Vagina (tissue), 2 donors: ENCODE results near the gene KAT7. TPM values are rescaled to one million over a fixed set of nuclear protein-coding genes. Genes with fewer than 3 reads are reported as not detected.

Experiments
- DNase-seq, 2 donors: peaks; one replicate each; pipeline ENCODE4 v3.0.0-alpha.2; 2017; ENCODE audit errors: extremely low spot score in 2 of 2
- H3K27ac ChIP-seq: fragments of 200-600 bp; sonication (generic); one replicate; pipeline ENCODE4 v1.5.1; 2019
- H3K27me3 ChIP-seq: fragments of 200-600 bp; sonication (generic); one replicate; pipeline ENCODE4 v1.5.1; 2019
- H3K36me3 ChIP-seq, 2 donors: fragments of 200-600 bp; sonication (generic); one replicate each; pipeline ENCODE4 v1.5.1; 2017 to 2019
- H3K4me1 ChIP-seq: fragments of 200-600 bp; sonication (generic); one replicate; pipeline ENCODE4 v1.5.1; 2019
- H3K4me3 ChIP-seq, 2 donors: fragments of 200-600 bp; sonication (generic); 1 replicate in 1 of 2; 2 replicates in 1 of 2; pipeline ENCODE4 v1.5.1; 2016 to 2019
- H3K9me3 ChIP-seq: fragments of 200-600 bp; sonication (generic); one replicate; pipeline ENCODE4 v1.5.1; 2019
- CTCF ChIP-seq, 3 experiments: fragments of 450-650 bp in 2 of 3; fragments of 200-600 bp in 1 of 3; sonication (generic) in 1 of 3; IDR thresholded peaks; one replicate each; pipeline ENCODE4 v1.5.1; 2017 to 2019; ENCODE audit warnings: antibody characterized with exemption in 3 of 3, mild to moderate bottlenecking in 2 of 3, moderate library complexity in 2 of 3
- POLR2A ChIP-seq, 2 donors: fragments of 450-650 bp; IDR thresholded peaks; one replicate each; pipeline ENCODE4 v1.6.1; 2017; ENCODE audit warnings: antibody characterized with exemption in 2 of 2, mild to moderate bottlenecking in 2 of 2, moderate library complexity in 2 of 2
- POLR2AphosphoS5 ChIP-seq, 2 donors: sonication (generic); formaldehyde crosslinking; IDR thresholded peaks; one replicate each; pipeline ENCODE4 v1.9.0; 2017; ENCODE audit warnings: antibody characterized with exemption in 2 of 2, mild to moderate bottlenecking in 2 of 2, low read depth in 1 of 2; ENCODE audit not compliant: insufficient read depth in 1 of 2
- intact Hi-C: fragments of 100-400 bp; cut with DNase I; formaldehyde crosslinking; loops from one replicate; pipeline ENCODE4 v1.15.1; 2023
- total RNA-seq: library from RNA; depleted of rRNA; stranded (reverse); fragments of >200 nt; gene quantifications from one replicate; pipeline ENCODE4 v1.2.3, GENCODE V29; 2016

The KAT7 gene
- total RNA-seq, 1 donor from 2014 or later = 36.1 TPM

GRCh38 chr17:49858796-49859195 lies 70.3 kb downstream of the KAT7 start:
- no peak overlapping the region for H3K4me3 ChIP-seq
- TF ChIP-seq POLR2A (IDR thresholded peaks at IDR 0.05) (no peak), POLR2AphosphoS5 (IDR thresholded peaks at IDR 0.05; ENCODE audit: insufficient read depth in 1 of 2, low read depth in 1 of 2) (no peak)
- H3K9me3 ChIP-seq = no peaks in the 10 kb centered on the region
- H3K4me1 ChIP-seq = peaks cover 4% of the 10 kb centered on the region
- H3K27me3 ChIP-seq = no peaks in the 10 kb centered on the region
- no peak overlapping the region for H3K27ac ChIP-seq
- intact Hi-C loops = loop anchor here (10.0 kb wide), 2 partner anchors 154 to 284 kb away; partner anchors contain the start of genes NXPH3 and SLC35B1
- no peak for DNase-seq
- no peaks in the 10 kb centered on the region for H3K36me3 ChIP-seq

GRCh38 chr17:49859991-49860953 lies 71.8 kb downstream of the KAT7 start:
- Histone ChIP-seq H3K27ac (no peak overlapping the region), H3K4me3 (no peak overlapping the region), H3K36me3 (no peaks in the 10 kb centered on the region), H3K9me3 (no peaks in the 10 kb centered on the region), H3K4me1 (peaks cover 4% of the 10 kb centered on the region), H3K27me3 (no peaks in the 10 kb centered on the region)
- intact Hi-C loops = loop anchor here (5.0 to 10.0 kb wide), 3 partner anchors 137 to 285 kb away; partner anchors contain the start of genes DLX3, NXPH3 and SLC35B1
- TF ChIP-seq POLR2A (IDR thresholded peaks at IDR 0.05) (no peak), POLR2AphosphoS5 (IDR thresholded peaks at IDR 0.05; ENCODE audit: insufficient read depth in 1 of 2, low read depth in 1 of 2) (no peak), CTCF (IDR thresholded peaks at IDR 0.05) (no peak)
- DNase-seq = no peak

- Histone ChIP-seq H3K27ac (no peak overlapping the region), H3K36me3 (no peaks in the 10 kb centered on the region), H3K27me3 (no peaks in the 10 kb centered on the region), H3K4me3 (no peak overlapping the region), H3K9me3 (no peaks in the 10 kb centered on the region), H3K4me1 (peaks cover 4% of the 10 kb centered on the region)
- TF ChIP-seq CTCF (IDR thresholded peaks at IDR 0.05) = peak in 2 of 3 experiments; percentile 50 to 83
- no peak for TF ChIP-seq POLR2AphosphoS5 (IDR thresholded peaks at IDR 0.05; ENCODE audit: insufficient read depth in 1 of 2, low read depth in 1 of 2)
- TF ChIP-seq POLR2A (IDR thresholded peaks at IDR 0.05) = no peak
- intact Hi-C loops = loop anchor here (5.0 kb wide), 1 partner anchor 136 kb away; the partner anchor contains the start of gene DLX3
- DNase-seq = no peak
Measured at GRCh38 chr17:49861150-49861884, 72.8 kb downstream of the KAT7 start.

- intact Hi-C loops = loop anchor here (5.0 kb wide), 1 partner anchor 134 kb away; the partner anchor contains the start of gene DLX3
- TF ChIP-seq POLR2A (IDR thresholded peaks at IDR 0.05) (no peak), CTCF (IDR thresholded peaks at IDR 0.05) (no peak), POLR2AphosphoS5 (IDR thresholded peaks at IDR 0.05; ENCODE audit: insufficient read depth in 1 of 2, low read depth in 1 of 2) (no peak)
- Histone ChIP-seq H3K27me3 (no peaks in the 10 kb centered on the region), H3K4me3 (no peak overlapping the region), H3K9me3 (no peaks in the 10 kb centered on the region), H3K4me1 (peaks cover 4% of the 10 kb centered on the region), H3K27ac (no peak overlapping the region), H3K36me3 (no peaks in the 10 kb centered on the region)
- no peak for DNase-seq
Measured at GRCh38 chr17:49862781-49863331, 74.4 kb downstream of the KAT7 start.

- Histone ChIP-seq H3K36me3 (no peaks in the 10 kb centered on the region), H3K4me3 (no peak overlapping the region), H3K4me1 (no peaks in the 10 kb centered on the region), H3K9me3 (no peaks in the 10 kb centered on the region), H3K27me3 (no peaks in the 10 kb centered on the region), H3K27ac (no peak overlapping the region)
- intact Hi-C loops = no loop called here
- no peak for DNase-seq
- TF ChIP-seq POLR2A (IDR thresholded peaks at IDR 0.05) (no peak), POLR2AphosphoS5 (IDR thresholded peaks at IDR 0.05; ENCODE audit: insufficient read depth in 1 of 2, low read depth in 1 of 2) (no peak), CTCF (IDR thresholded peaks at IDR 0.05) (no peak)
Measured at GRCh38 chr17:49866019-49866380, 77.5 kb downstream of the KAT7 start.
